H1 (cell line): ENCODE measurements around the gene DRC3. TPM values are rescaled to one million over a fixed set of nuclear protein-coding genes. Genes with fewer than 3 reads are reported as not detected.

Source experiments
- CTCF ChIA-PET: fragments of 300-600 bp; sonication (Branson Sonifier 250); formaldehyde crosslinking; loops from one replicate; lab custom pipeline; 2021; ENCODE audit not compliant: partially characterized antibody; lab: Charles Lee
- POLR2A ChIA-PET: fragments of 300-600 bp; sonication (Branson Sonifier 250); formaldehyde crosslinking; loops from one replicate; lab custom pipeline; 2021; ENCODE audit warnings: inconsistent platforms; ENCODE audit not compliant: partially characterized antibody; lab: Charles Lee
- DNase-seq, 2 experiments: peaks; one replicate each; pipeline versions ENCODE4 v3.0.0 to v3.0.0-alpha.2; 2010 to 2022; ENCODE audit warnings: low spot score in 2 of 2, low read depth in 1 of 2, mixed read lengths in 1 of 2
- FAIRE-seq: peaks from 2 replicates; lab custom pipeline; 2011; peaks lifted over from hg19 to GRCh38; lab: Jason Lieb, UNC
- H2AFZ ChIP-seq: 2 replicates; pipeline ENCODE4 v1.8.1; 2012; ENCODE audit warnings: low read length, inconsistent platforms
- H2AK5ac ChIP-seq: 2 replicates; pipeline ENCODE4 v1.6.1; 2013; ENCODE audit warnings: low read depth, low read length
- H2BK120ac ChIP-seq: replicated peaks from 2 replicates; pipeline ENCODE3; 2013; ENCODE audit warnings: low read depth, low read length, inconsistent platforms
- H2BK12ac ChIP-seq: 2 replicates; pipeline ENCODE4 v1.6.1; 2013; ENCODE audit warnings: low read depth, low read length
- H2BK15ac ChIP-seq: 2 replicates; pipeline ENCODE4 v1.6.1; 2013; ENCODE audit warnings: low read length
- H2BK20ac ChIP-seq: 2 replicates; pipeline ENCODE4 v1.6.1; 2013; ENCODE audit warnings: low read length
- H2BK5ac ChIP-seq: 2 replicates; pipeline ENCODE4 v1.6.1; 2013; ENCODE audit warnings: low read depth, low read length
- H3K14ac ChIP-seq: 2 replicates; pipeline ENCODE4 v1.6.1; 2013; ENCODE audit warnings: inconsistent platforms; ENCODE audit not compliant: insufficient read length
- H3K18ac ChIP-seq: 2 replicates; pipeline ENCODE4 v1.6.1; 2013; ENCODE audit warnings: low read length; ENCODE audit errors: extremely low read depth
- H3K23ac ChIP-seq: 2 replicates; pipeline ENCODE4 v1.6.1; 2013; ENCODE audit warnings: inconsistent platforms; ENCODE audit not compliant: insufficient read length
- H3K23me2 ChIP-seq: 2 replicates; pipeline ENCODE4 v1.6.1; 2013; ENCODE audit warnings: low read depth, low read length
- H3K27ac ChIP-seq: 2 replicates; pipeline ENCODE4 v1.6.1; 2011; ENCODE audit warnings: low read depth, low read length, inconsistent platforms
- H3K27me3 ChIP-seq, 4 experiments: replicated peaks in 1 of 4; 1 replicate in 1 of 4; 2 replicates in 3 of 4; pipeline versions ENCODE4 v1.6.1 to v1.8.1; 2011 to 2013; ENCODE audit warnings: low read length in 3 of 4, mild to moderate bottlenecking in 3 of 4, inconsistent platforms in 2 of 4, mixed read lengths in 2 of 4, moderate library complexity in 1 of 4; ENCODE audit not compliant: control insufficient read depth in 3 of 4, insufficient read depth in 3 of 4; ENCODE audit errors: extremely low read depth in 1 of 4
- H3K36me3 ChIP-seq, 4 experiments: 2 replicates each; pipeline versions ENCODE4 v1.6.1 to v1.8.1; 2011 to 2013; ENCODE audit warnings: mild to moderate bottlenecking in 4 of 4, low read length in 3 of 4, moderate library complexity in 2 of 4, control low read depth in 1 of 4, inconsistent platforms in 1 of 4; ENCODE audit not compliant: insufficient read depth in 4 of 4, control insufficient read depth in 2 of 4
- H3K4ac ChIP-seq: replicated peaks from 2 replicates; pipeline ENCODE3; 2013; ENCODE audit warnings: low read length, low read depth, mixed read lengths, inconsistent platforms; ENCODE audit not compliant: insufficient read length
- H3K4me1 ChIP-seq, 4 experiments: replicated peaks in 1 of 4; 1 replicate in 1 of 4; 2 replicates in 3 of 4; pipeline versions ENCODE4 v1.6.1 to v1.8.1; 2011 to 2013; ENCODE audit warnings: low read length in 3 of 4, inconsistent platforms in 2 of 4, mixed read lengths in 1 of 4; ENCODE audit not compliant: insufficient read depth in 4 of 4, control insufficient read depth in 3 of 4
- H3K4me2 ChIP-seq, 2 experiments: 2 replicates each; pipeline versions ENCODE4 v1.6.1 to v1.8.1; 2011 to 2013; ENCODE audit warnings: low read depth in 2 of 2, low read length in 2 of 2, control low read depth in 1 of 2, inconsistent platforms in 1 of 2, mild to moderate bottlenecking in 1 of 2; ENCODE audit not compliant: insufficient read depth in 1 of 2
- H3K4me3 ChIP-seq, 4 experiments: fragments of 200-600, 300-600 bp in 1 of 4; sonication (generic), shearing (Covaris generic), sonication (Bioruptor Twin) in 1 of 4; 2 replicates each; pipeline versions ENCODE4 v1.5.1 to v1.8.1; 2011 to 2016; ENCODE audit warnings: low read length in 4 of 4, low read depth in 3 of 4, control low read depth in 2 of 4, inconsistent platforms in 2 of 4, mild to moderate bottlenecking in 2 of 4, mixed read lengths in 1 of 4, moderate library complexity in 1 of 4; ENCODE audit not compliant: insufficient read depth in 2 of 4; ENCODE audit errors: extremely low read depth in 1 of 4
- H3K56ac ChIP-seq: replicated peaks from 2 replicates; pipeline ENCODE3; 2013; ENCODE audit warnings: low read depth, mild to moderate bottlenecking, mixed read lengths, low read length, inconsistent platforms; ENCODE audit not compliant: insufficient read length
- H3K79me1 ChIP-seq: 2 replicates; pipeline ENCODE4 v1.6.1; 2013; ENCODE audit warnings: low read depth, low read length, control low read depth
- H3K79me2 ChIP-seq, 2 experiments: 2 replicates each; pipeline versions ENCODE4 v1.6.1 to v1.8.1; 2012 to 2013; ENCODE audit warnings: low read length in 2 of 2, mild to moderate bottlenecking in 2 of 2, inconsistent platforms in 1 of 2; ENCODE audit not compliant: insufficient read depth in 2 of 2, control insufficient read depth in 1 of 2
- H3K9ac ChIP-seq, 4 experiments: replicated peaks in 1 of 4; 1 replicate in 1 of 4; 2 replicates in 3 of 4; pipeline versions ENCODE4 v1.6.1 to v1.8.1; 2011 to 2013; ENCODE audit warnings: low read depth in 3 of 4, low read length in 3 of 4, control low read depth in 2 of 4, mild to moderate bottlenecking in 2 of 4, moderate library complexity in 2 of 4, inconsistent platforms in 1 of 4; ENCODE audit errors: extremely low read depth in 1 of 4
- H3K9me3 ChIP-seq, 2 experiments: 2 replicates each; pipeline versions ENCODE4 v1.6.1 to v1.8.1; 2012 to 2013; ENCODE audit warnings: mild to moderate bottlenecking in 2 of 2, moderate library complexity in 2 of 2, control low read depth in 1 of 2, inconsistent platforms in 1 of 2, low read depth in 1 of 2, low read length in 1 of 2, mixed read lengths in 1 of 2; ENCODE audit not compliant: insufficient read depth in 2 of 2
- H4K20me1 ChIP-seq, 2 experiments: replicated peaks in 1 of 2; 2 replicates each; pipeline versions ENCODE3 to v1.8.1; 2011 to 2013; ENCODE audit warnings: inconsistent platforms in 2 of 2, low read length in 2 of 2, mild to moderate bottlenecking in 1 of 2; ENCODE audit not compliant: insufficient read depth in 2 of 2, control insufficient read depth in 1 of 2
- H4K5ac ChIP-seq: 2 replicates; pipeline ENCODE4 v1.6.1; 2013; ENCODE audit warnings: low read length, low read depth, mixed read lengths, inconsistent platforms; ENCODE audit not compliant: insufficient read length
- H4K8ac ChIP-seq: 2 replicates; pipeline ENCODE4 v1.8.0; 2013; ENCODE audit warnings: mild to moderate bottlenecking, moderate library complexity, low read length, inconsistent platforms; ENCODE audit not compliant: insufficient read depth; ENCODE audit errors: extremely low read depth
- H4K91ac ChIP-seq: replicated peaks from 2 replicates; pipeline ENCODE3; 2013; ENCODE audit warnings: low read length, mixed read lengths, inconsistent platforms; ENCODE audit not compliant: insufficient read length
- BRCA1 ChIP-seq: IDR thresholded peaks from 2 replicates; pipeline ENCODE4 v1.6.1; 2012; ENCODE audit warnings: low read depth, low read length, improper control_type of control experiment
- CTBP2 ChIP-seq: IDR thresholded peaks from 2 replicates; pipeline ENCODE4 v1.7.0; 2011; ENCODE audit warnings: borderline replicate concordance, mild to moderate bottlenecking, moderate library complexity, mixed read lengths, low read length; ENCODE audit not compliant: insufficient read depth, insufficient read length
- E2F6 ChIP-seq: IDR thresholded peaks from 2 replicates; pipeline ENCODE4 v1.6.1; 2012; ENCODE audit warnings: inconsistent platforms
- EP300 ChIP-seq, 2 experiments: IDR thresholded peaks; 1 replicate in 1 of 2; 2 replicates in 1 of 2; pipeline ENCODE4 v1.6.1; 2011 to 2012; ENCODE audit warnings: low read depth in 2 of 2, low read length in 2 of 2, mild to moderate bottlenecking in 2 of 2, borderline replicate concordance in 1 of 2, inconsistent platforms in 1 of 2, moderate library complexity in 1 of 2
- GABPA ChIP-seq: IDR thresholded peaks from 2 replicates; pipeline ENCODE4 v1.6.1; 2011; ENCODE audit warnings: mild to moderate bottlenecking, low read length, moderate library complexity, borderline replicate concordance; ENCODE audit not compliant: insufficient read depth
- JUN ChIP-seq: IDR thresholded peaks from 2 replicates; pipeline ENCODE4 v1.6.1; 2011; ENCODE audit warnings: low read depth, mild to moderate bottlenecking, improper control_type of control experiment, low read length
- SAP30 ChIP-seq: fragments of 300-600 bp; sonication (generic); IDR thresholded peaks from 2 replicates; pipeline ENCODE4 v1.7.1; 2012; ENCODE audit warnings: low read length, moderate library complexity, mild to moderate bottlenecking, inconsistent platforms; ENCODE audit not compliant: insufficient read depth, insufficient replicate concordance
- SP2 ChIP-seq: IDR thresholded peaks from 2 replicates; pipeline ENCODE4 v1.6.1; 2012; ENCODE audit warnings: mild to moderate bottlenecking, low read length, inconsistent platforms
- TCF12 ChIP-seq: IDR thresholded peaks from 2 replicates; pipeline ENCODE4 v1.6.1; 2011; ENCODE audit warnings: low read depth, mild to moderate bottlenecking, low read length
- WGBS, 2 experiments: shearing (Covaris generic) in 1 of 2; methylation state at CpG; one replicate each; pipeline versions ENCODE4 v1.1.6 to v1.1.7; 2013 to 2015; ENCODE audit warnings: low lambda C conversion rate in 2 of 2, mixed read lengths in 2 of 2, inconsistent platforms in 1 of 2, low coverage in 1 of 2, missing lambda C conversion rate in 1 of 2; ENCODE audit not compliant: insufficient replicate concordance in 2 of 2, insufficient coverage in 1 of 2, insufficient read length in 1 of 2; ENCODE audit errors: extremely low coverage in 1 of 2, missing lambda C conversion rate in 1 of 2; 5-methylcytosine and 5-hydroxymethylcytosine counted together
- polyA plus RNA-seq, 7 experiments: library from polyadenylated mRNA; depleted of rRNA in 3 of 7; stranded (reverse) in 5 of 7; unstranded in 2 of 7; fragments of >200 nt in 5 of 7; fragments of 200-250 nt in 2 of 7; gene quantifications; 1 replicate in 5 of 7; 2 replicates in 1 of 7; 4 replicates in 1 of 7; pipeline versions ENCODE4 v1.2.1 to v1.2.3, GENCODE V29; 2011 to 2013; ENCODE audit warnings: missing spikeins in 2 of 7, mixed read lengths in 2 of 7
- total RNA-seq: library from RNA; stranded (reverse); fragmentation: NEBNext Ultra II Directional; extraction: Animal tissue kit (Norgen Biotek cat#: 25700); gene quantifications from 2 replicates; pipeline ENCODE4 v1.2.1, GENCODE V29; 2021
- TF ChIP-seq, protein P1 (sequence below): IDR thresholded peaks from 2 replicates; pipeline ENCODE4 v1.6.1; 2011; ENCODE audit warnings: low read depth, mild to moderate bottlenecking, low read length; ENCODE audit not compliant: insufficient read depth
- TF ChIP-seq, protein P2 (sequence below): IDR thresholded peaks from 2 replicates; pipeline ENCODE4 v1.6.1; 2011; ENCODE audit warnings: low read length, improper control_type of control experiment

Gene DRC3
- total and polyA plus RNA-seq, 2 of the 8 experiments (the other 6 are each of a cell fraction or from before 2014, with no cell fraction given) = 0.59 TPM; not detected in 1

DNA sequence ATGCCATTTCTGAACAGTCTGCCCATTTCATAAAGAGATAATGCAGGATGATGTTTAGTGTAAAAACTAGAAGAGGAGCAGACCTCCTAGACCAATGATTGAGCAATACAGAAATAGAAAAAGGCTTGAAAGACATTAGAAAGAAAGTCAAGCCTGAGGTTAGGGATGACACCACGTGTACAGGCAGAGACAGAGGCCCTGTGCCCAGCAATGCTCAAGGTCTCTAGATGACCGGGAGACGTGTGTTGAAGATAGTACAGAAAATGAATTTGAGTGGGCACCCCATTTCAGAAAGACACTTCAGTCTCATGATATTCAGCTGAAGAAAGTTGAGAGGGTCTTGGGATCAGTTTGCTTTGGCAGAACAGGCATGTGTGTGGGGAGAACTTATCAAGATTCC is 71.9 kb downstream of the DRC3 start:
- H2AK5ac ChIP-seq = no peak overlapping the region
- peaks cover 4% of the 10 kb centered on the region for H3K23me2 ChIP-seq
- peaks cover 0 to 8% (median 4%) of the 10 kb centered on the region in 4 experiments; a peak in 2 of 8 replicates for H3K36me3 ChIP-seq
- TF ChIP-seq, protein P1, sequence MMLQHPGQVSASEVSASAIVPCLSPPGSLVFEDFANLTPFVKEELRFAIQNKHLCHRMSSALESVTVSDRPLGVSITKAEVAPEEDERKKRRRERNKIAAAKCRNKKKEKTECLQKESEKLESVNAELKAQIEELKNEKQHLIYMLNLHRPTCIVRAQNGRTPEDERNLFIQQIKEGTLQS = no peak
- TF ChIP-seq BRCA1 (no peak), E2F6 (no peak), GABPA (no peak), SAP30 (no peak), EP300 (IDR thresholded peaks at IDR 0.05; ENCODE audit: borderline replicate concordance in 1 of 2, low read depth in 2 of 2, low read length in 2 of 2) (no peak), TCF12 (no peak), JUN (no peak), CTBP2 (no peak), SP2 (no peak)
- TF ChIP-seq, protein P2, sequence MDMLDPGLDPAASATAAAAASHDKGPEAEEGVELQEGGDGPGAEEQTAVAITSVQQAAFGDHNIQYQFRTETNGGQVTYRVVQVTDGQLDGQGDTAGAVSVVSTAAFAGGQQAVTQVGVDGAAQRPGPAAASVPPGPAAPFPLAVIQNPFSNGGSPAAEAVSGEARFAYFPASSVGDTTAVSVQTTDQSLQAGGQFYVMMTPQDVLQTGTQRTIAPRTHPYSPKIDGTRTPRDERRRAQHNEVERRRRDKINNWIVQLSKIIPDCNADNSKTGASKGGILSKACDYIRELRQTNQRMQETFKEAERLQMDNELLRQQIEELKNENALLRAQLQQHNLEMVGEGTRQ = no peak

More for the DNA sequence above, 71.9 kb downstream of the DRC3 start:
- H3K14ac ChIP-seq = no peak overlapping the region
- no peak overlapping the region for H2BK20ac ChIP-seq
- H3K9ac ChIP-seq = no peak overlapping the region
- FAIRE-seq (no peak), DNase-seq (no peak)
- H3K23ac ChIP-seq = no peak overlapping the region
- H3K79me1 ChIP-seq = no peaks in the 10 kb centered on the region; the same call in 1 of the 2 replicates
- H3K9me3 ChIP-seq = no peaks in the 10 kb centered on the region
- no peak overlapping the region for H3K4me3 ChIP-seq
- no peak overlapping the region for H3K4me2 ChIP-seq
- WGBS, 2 experiments = 79% methylated on average over 3 of the region's 3 CpGs; no CpG with 5 or more reads in 1 of the 2 experiments
- no peak overlapping the region for H2AFZ ChIP-seq
- H2BK12ac ChIP-seq = no peak overlapping the region
- peaks cover 0 to 6% (median 3%) of the 10 kb centered on the region in 4 experiments; a peak in 2 of 7 replicates for H3K27me3 ChIP-seq
- H3K4me1 ChIP-seq = peaks cover 0 to 4% (median 2%) of the 10 kb centered on the region in 4 experiments; a peak in 6 of 7 replicates
- ChIA-PET POLR2A (no interaction called here), CTCF (no interaction called here)
- no peak overlapping the region for H3K56ac ChIP-seq
- no peak overlapping the region for H4K5ac ChIP-seq
- no peak overlapping the region for H2BK5ac ChIP-seq
- peaks cover 0 to 11% of the 10 kb centered on the region in 2 experiments; a peak in 1 of 4 replicates for H3K79me2 ChIP-seq
- no peak overlapping the region for H2BK120ac ChIP-seq
- H4K91ac ChIP-seq = no peak overlapping the region
- H3K18ac ChIP-seq = no peak overlapping the region
- no peak overlapping the region for H2BK15ac ChIP-seq
- H3K4ac ChIP-seq = no peak overlapping the region
- H3K27ac ChIP-seq = no peak overlapping the region
- peaks cover 4 to 5% of the 10 kb centered on the region in 2 experiments for H4K20me1 ChIP-seq
- H4K8ac ChIP-seq = no peak overlapping the region
